Measurements from ENCODE around the gene CPNE7.

DNA sequence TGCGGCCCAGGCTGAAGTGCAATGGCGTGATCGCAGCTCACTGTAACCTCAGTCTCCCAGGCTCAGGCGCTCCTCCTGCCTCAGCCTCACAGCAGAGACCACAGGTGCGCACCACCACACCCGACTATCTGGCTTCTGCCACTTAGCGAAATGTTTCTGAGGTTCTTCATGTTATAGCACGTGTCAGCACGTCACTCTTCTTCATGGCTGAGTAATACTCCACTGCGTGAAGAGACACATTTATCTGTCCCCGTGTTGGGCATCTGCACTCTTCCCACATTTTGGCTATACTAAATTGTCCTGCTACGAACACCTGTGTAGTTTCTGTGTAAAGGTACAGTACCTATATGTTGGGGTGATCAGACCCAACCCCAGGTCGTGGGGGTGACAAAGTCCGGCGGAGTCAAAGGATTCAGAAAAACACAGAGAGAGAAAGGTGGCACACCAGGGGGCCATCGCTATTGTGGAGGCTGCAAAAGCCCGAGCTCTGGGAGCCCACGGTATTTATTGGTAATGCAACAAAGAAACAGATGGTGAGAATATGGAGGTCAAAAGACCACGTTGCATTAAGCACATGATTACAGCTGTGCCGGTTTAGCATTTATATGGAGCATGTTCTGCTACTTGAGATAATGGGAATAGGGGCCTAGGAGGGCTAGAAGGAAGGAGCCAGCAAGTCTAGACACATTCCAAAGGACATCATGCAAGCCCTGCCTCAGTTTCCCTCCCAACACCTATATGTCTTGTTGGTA is 37.0 kb downstream of the CPNE7 start:
- TF ChIP-seq, protein P1, sequence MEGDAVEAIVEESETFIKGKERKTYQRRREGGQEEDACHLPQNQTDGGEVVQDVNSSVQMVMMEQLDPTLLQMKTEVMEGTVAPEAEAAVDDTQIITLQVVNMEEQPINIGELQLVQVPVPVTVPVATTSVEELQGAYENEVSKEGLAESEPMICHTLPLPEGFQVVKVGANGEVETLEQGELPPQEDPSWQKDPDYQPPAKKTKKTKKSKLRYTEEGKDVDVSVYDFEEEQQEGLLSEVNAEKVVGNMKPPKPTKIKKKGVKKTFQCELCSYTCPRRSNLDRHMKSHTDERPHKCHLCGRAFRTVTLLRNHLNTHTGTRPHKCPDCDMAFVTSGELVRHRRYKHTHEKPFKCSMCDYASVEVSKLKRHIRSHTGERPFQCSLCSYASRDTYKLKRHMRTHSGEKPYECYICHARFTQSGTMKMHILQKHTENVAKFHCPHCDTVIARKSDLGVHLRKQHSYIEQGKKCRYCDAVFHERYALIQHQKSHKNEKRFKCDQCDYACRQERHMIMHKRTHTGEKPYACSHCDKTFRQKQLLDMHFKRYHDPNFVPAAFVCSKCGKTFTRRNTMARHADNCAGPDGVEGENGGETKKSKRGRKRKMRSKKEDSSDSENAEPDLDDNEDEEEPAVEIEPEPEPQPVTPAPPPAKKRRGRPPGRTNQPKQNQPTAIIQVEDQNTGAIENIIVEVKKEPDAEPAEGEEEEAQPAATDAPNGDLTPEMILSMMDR (IDR thresholded peaks at IDR 0.05; ENCODE audit: low read depth, low read length, poor library complexity, severe bottlenecking), result no peak
- TF ChIP-seq EZH2phosphoT487 (IDR thresholded peaks at IDR 0.05; ENCODE audit: borderline replicate concordance, low read length), result no peak

All from DOHH2 (cell line).